Astrocyte (in vitro differentiated cells and primary cell): ENCODE measurements around the gene LRRFIP1. TPM values are rescaled to one million over a fixed set of nuclear protein-coding genes. Genes with fewer than 3 reads are reported as not detected.
"Not testable (repeated sequence)": the region's sequence is repeated elsewhere in the genome, so short reads cannot be mapped to it uniquely, and the experiment has no call there.

ENCODE experiments used
- DNase-seq: peaks from one replicate; pipeline ENCODE4 v3.0.0-alpha.2; 2010; ENCODE audit warnings: low read depth
- FAIRE-seq: peaks from 2 replicates; lab custom pipeline; 2011; peaks lifted over from hg19 to GRCh38; lab: Jason Lieb, UNC
- H2AFZ ChIP-seq: 2 replicates; pipeline ENCODE4 v1.6.0; 2012; ENCODE audit warnings: low read depth, low read length, inconsistent platforms
- H3K27ac ChIP-seq: 2 replicates; pipeline ENCODE4 v1.5.1; 2011; ENCODE audit warnings: low read depth, low read length, inconsistent platforms
- H3K27me3 ChIP-seq: 2 replicates; pipeline ENCODE4 v1.6.0; 2011; ENCODE audit warnings: low read length, inconsistent platforms; ENCODE audit not compliant: insufficient read depth
- H3K36me3 ChIP-seq: 2 replicates; pipeline ENCODE4 v1.5.1; 2011; ENCODE audit warnings: low read length, inconsistent platforms; ENCODE audit not compliant: insufficient read depth
- H3K4me1 ChIP-seq: 2 replicates; pipeline ENCODE4 v1.5.1; 2011; ENCODE audit warnings: low read length, inconsistent platforms; ENCODE audit not compliant: insufficient read depth
- H3K4me2 ChIP-seq: 2 replicates; pipeline ENCODE4 v1.6.0; 2012; ENCODE audit warnings: low read length, inconsistent platforms
- H3K4me3 ChIP-seq: 2 replicates; pipeline ENCODE4 v1.5.1; 2011; ENCODE audit warnings: low read depth, mild to moderate bottlenecking, low read length, inconsistent platforms; ENCODE audit not compliant: insufficient read depth
- H3K79me2 ChIP-seq: 2 replicates; pipeline ENCODE4 v1.6.0; 2012; ENCODE audit warnings: mild to moderate bottlenecking, low read length, inconsistent platforms; ENCODE audit not compliant: insufficient read depth
- H3K9ac ChIP-seq: 2 replicates; pipeline ENCODE4 v1.6.0; 2012; ENCODE audit warnings: mild to moderate bottlenecking, low read length, inconsistent platforms
- H3K9me3 ChIP-seq: 2 replicates; pipeline ENCODE4 v1.5.1; 2012; ENCODE audit warnings: low read depth, mild to moderate bottlenecking, low read length, inconsistent platforms; ENCODE audit not compliant: insufficient read depth
- H4K20me1 ChIP-seq: 2 replicates; pipeline ENCODE4 v1.6.0; 2012; ENCODE audit warnings: low read length, inconsistent platforms; ENCODE audit not compliant: insufficient read depth
- H3K27ac Mint-ChIP-seq: one replicate; pipeline ENCODE4 v1.8.0; 2021; ENCODE audit warnings: mild to moderate bottlenecking, mixed read lengths; ENCODE audit not compliant: unreplicated experiment
- H3K27me3 Mint-ChIP-seq: one replicate; pipeline ENCODE4 v1.8.0; 2021; ENCODE audit warnings: low read depth, mixed read lengths; ENCODE audit not compliant: unreplicated experiment
- H3K36me3 Mint-ChIP-seq: one replicate; pipeline ENCODE4 v1.8.0; 2021; ENCODE audit warnings: low read depth, mixed read lengths; ENCODE audit not compliant: unreplicated experiment
- H3K4me1 Mint-ChIP-seq: one replicate; pipeline ENCODE4 v1.8.0; 2021; ENCODE audit warnings: low read depth, mixed read lengths; ENCODE audit not compliant: unreplicated experiment
- H3K4me3 Mint-ChIP-seq: one replicate; pipeline ENCODE4 v1.8.0; 2021; ENCODE audit warnings: mild to moderate bottlenecking, moderate library complexity, mixed read lengths; ENCODE audit not compliant: unreplicated experiment
- H3K9me3 Mint-ChIP-seq: one replicate; pipeline ENCODE4 v1.8.0; 2021; ENCODE audit warnings: mild to moderate bottlenecking, mixed read lengths; ENCODE audit not compliant: unreplicated experiment
- EZH2 ChIP-seq: IDR thresholded peaks from 2 replicates; pipeline ENCODE4 v1.6.1; 2012; ENCODE audit warnings: mild to moderate bottlenecking, low read length, inconsistent platforms; ENCODE audit not compliant: insufficient read depth
- total RNA-seq: library from RNA; stranded (reverse); gene quantifications from 2 replicates; pipeline ENCODE4 v1.2.1, GENCODE V29; 2021
- TF ChIP-seq, protein P1 (sequence below): IDR thresholded peaks from 2 replicates; pipeline ENCODE4 v1.5.1; 2011; ENCODE audit warnings: low read depth, mild to moderate bottlenecking, inconsistent platforms, low read length, moderate library complexity; ENCODE audit not compliant: insufficient read depth

LRRFIP1 gene
- total RNA-seq, 1 donor from 2014 or later, result 83.3 TPM

DNA sequence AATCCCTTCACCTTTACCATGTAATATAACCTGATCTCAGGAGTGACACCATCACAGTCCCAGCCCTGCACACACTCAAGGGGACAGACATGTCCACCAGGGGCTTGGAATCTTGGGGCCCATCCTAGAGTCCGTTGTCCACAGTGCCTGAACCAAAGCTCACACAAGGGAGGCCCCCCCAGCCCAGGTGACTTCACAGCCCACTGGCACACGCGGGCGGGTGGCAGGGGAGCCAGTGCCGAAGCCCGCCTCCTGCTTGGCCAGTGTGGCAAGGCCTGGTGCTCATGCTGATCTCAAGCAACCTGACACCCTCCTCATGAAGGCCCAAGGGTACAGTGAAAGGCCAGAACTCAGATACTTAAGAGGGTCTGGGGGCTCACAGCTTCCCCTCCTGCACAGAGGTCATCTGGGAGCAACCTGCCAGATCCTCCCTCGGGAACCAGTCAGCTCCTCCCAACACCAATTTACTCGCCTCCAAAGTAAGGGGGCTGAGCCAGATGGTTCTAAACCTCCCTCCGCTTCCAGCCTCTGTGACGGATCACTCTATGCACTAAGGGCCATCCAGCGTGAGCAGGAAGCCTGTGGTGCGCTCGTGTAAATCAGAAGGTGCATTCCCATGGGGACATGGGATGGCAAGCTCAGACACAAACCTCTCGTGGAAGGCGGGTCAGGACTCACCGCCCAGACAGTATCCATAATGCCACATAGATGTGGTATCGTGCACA, 33.6 kb upstream of the LRRFIP1 start:
- no peak overlapping the region for H3K4me3 ChIP-seq
- Mint-ChIP-seq H3K4me3 (no peak overlapping the region), H3K4me1 (peaks cover 10% of the 10 kb centered on the region), H3K27me3 (peaks cover 12% of the 10 kb centered on the region), H3K9me3 (no peaks in the 10 kb centered on the region), H3K36me3 (peaks cover 3% of the 10 kb centered on the region), H3K27ac (no peak overlapping the region)
- H3K9ac ChIP-seq, result no peak overlapping the region
- H3K27me3 ChIP-seq, result no peaks in the 10 kb centered on the region
- peaks cover 24% of the 10 kb centered on the region for H3K4me1 ChIP-seq
- H3K27ac ChIP-seq, result no peak overlapping the region
- H3K9me3 ChIP-seq, result no peaks in the 10 kb centered on the region
- H2AFZ ChIP-seq, result no peak overlapping the region
- no peak for DNase-seq
- no peaks in the 10 kb centered on the region for H3K79me2 ChIP-seq
- FAIRE-seq, result no peak
- H4K20me1 ChIP-seq, result no peaks in the 10 kb centered on the region
- H3K4me2 ChIP-seq, result no peak overlapping the region
- TF ChIP-seq, protein P1, sequence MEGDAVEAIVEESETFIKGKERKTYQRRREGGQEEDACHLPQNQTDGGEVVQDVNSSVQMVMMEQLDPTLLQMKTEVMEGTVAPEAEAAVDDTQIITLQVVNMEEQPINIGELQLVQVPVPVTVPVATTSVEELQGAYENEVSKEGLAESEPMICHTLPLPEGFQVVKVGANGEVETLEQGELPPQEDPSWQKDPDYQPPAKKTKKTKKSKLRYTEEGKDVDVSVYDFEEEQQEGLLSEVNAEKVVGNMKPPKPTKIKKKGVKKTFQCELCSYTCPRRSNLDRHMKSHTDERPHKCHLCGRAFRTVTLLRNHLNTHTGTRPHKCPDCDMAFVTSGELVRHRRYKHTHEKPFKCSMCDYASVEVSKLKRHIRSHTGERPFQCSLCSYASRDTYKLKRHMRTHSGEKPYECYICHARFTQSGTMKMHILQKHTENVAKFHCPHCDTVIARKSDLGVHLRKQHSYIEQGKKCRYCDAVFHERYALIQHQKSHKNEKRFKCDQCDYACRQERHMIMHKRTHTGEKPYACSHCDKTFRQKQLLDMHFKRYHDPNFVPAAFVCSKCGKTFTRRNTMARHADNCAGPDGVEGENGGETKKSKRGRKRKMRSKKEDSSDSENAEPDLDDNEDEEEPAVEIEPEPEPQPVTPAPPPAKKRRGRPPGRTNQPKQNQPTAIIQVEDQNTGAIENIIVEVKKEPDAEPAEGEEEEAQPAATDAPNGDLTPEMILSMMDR, result no peak
- TF ChIP-seq EZH2, result no peak
- H3K36me3 ChIP-seq, result no peaks in the 10 kb centered on the region

DNA sequence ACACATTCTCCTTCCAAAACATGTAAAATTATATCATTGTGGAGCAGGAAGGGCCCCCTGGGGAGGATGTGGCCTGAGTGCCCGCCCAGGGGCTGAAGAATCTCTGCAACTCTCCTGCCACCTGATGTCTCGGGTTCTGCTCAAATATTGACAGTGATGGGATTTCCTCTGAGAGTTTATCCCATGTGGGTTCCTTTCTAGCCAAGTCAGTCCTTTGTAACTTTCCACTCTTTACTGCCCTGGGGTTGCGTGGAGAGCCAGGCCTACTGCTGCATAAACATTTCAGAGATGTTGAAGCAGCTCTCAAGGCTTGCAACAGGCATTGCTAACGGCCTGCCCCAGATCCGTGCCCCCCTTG, 32.9 kb upstream of the LRRFIP1 start:
- no peaks in the 10 kb centered on the region for H3K9me3 Mint-ChIP-seq
- no peaks in the 10 kb centered on the region for H3K27me3 ChIP-seq
- H3K27ac ChIP-seq, result no peak overlapping the region
- DNase-seq (no peak), FAIRE-seq (no peak)
- H3K79me2 ChIP-seq, result no peaks in the 10 kb centered on the region
- H3K36me3 Mint-ChIP-seq, result peaks cover 3% of the 10 kb centered on the region
- H3K4me2 ChIP-seq, result no peak overlapping the region
- H3K9ac ChIP-seq, result no peak overlapping the region
- H3K27ac Mint-ChIP-seq, result peak overlapping the region; percentile 16
- no peaks in the 10 kb centered on the region for H4K20me1 ChIP-seq
- peaks cover 24% of the 10 kb centered on the region for H3K4me1 ChIP-seq
- peaks cover 10% of the 10 kb centered on the region for H3K4me1 Mint-ChIP-seq
- H3K9me3 ChIP-seq, result no peaks in the 10 kb centered on the region
- no peaks in the 10 kb centered on the region for H3K36me3 ChIP-seq
- TF ChIP-seq, protein P1, result no peak
- TF ChIP-seq EZH2, result no peak
- no peak overlapping the region for H3K4me3 ChIP-seq
- H2AFZ ChIP-seq, result no peak overlapping the region
- H3K27me3 Mint-ChIP-seq, result peaks cover 16% of the 10 kb centered on the region
- H3K4me3 Mint-ChIP-seq, result no peak overlapping the region

DNA sequence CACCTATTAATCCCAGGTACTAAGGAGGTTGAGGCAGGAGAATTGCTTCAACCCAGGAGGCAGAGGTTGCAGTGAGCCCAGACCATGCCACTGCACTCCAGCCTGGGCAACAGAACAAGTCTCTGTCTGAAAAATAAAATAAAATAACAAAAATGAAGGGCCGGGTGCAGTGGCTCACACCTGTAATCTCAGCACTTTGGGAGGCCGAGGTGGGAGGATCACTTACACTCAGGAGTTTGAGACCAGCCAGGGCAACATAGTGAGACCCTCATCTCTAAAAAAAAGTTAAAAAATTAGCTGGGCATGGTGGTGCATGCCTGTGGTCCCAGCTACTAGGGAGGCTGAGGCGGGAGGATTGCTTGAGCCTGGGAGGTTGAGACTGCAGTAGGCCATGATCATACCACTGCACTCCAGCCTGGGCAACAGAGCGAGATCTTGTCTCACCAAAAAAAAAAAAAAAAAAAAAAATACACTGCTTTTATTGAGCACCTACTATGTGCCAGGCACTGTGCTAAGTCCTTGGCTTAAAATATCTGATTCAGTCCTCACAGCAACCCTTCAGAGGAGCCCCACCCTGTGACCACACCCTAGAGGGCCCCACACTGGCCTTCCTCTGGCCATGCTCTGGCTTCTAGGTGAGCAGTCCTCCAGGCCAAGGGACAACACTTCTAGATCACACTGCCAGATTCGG, 31.4 kb upstream of the LRRFIP1 start:
- not testable (repeated sequence) for H3K4me2 ChIP-seq, H3K4me3 Mint-ChIP-seq, DNase-seq, H3K27ac ChIP-seq, H3K9me3 Mint-ChIP-seq, H2AFZ ChIP-seq, H3K79me2 ChIP-seq, FAIRE-seq, H3K4me1 Mint-ChIP-seq, H3K9me3 ChIP-seq, H3K36me3 Mint-ChIP-seq, H3K27me3 ChIP-seq, H3K36me3 ChIP-seq, H3K9ac ChIP-seq, H3K4me3 ChIP-seq, H4K20me1 ChIP-seq
- peaks cover 13% of the 10 kb centered on the region for H3K4me1 ChIP-seq
- Mint-ChIP-seq H3K27me3 (peaks cover 25% of the 10 kb centered on the region), H3K27ac (peak overlapping the region; percentile 12)
